Stimulated activated CD8-positive, alpha-beta memory T cell treated with anti-CD3 and anti-CD28 coated beads, Interleukin-12 subunit alpha, Interleukin-12 subunit beta, amount 100 ng/mL, for 24 hours (primary cell): ENCODE results near the gene TRUB2.
"Not testable (repeated sequence)": the region's sequence is repeated elsewhere in the genome, so short reads cannot be mapped to it uniquely, and the experiment has no call there.

ENCODE experiments used
- DNase-seq: peaks from one replicate; pipeline ENCODE4 v3.0.0-alpha.2; 2020; ENCODE audit errors: extremely low read depth

TRUB2 gene

DNA sequence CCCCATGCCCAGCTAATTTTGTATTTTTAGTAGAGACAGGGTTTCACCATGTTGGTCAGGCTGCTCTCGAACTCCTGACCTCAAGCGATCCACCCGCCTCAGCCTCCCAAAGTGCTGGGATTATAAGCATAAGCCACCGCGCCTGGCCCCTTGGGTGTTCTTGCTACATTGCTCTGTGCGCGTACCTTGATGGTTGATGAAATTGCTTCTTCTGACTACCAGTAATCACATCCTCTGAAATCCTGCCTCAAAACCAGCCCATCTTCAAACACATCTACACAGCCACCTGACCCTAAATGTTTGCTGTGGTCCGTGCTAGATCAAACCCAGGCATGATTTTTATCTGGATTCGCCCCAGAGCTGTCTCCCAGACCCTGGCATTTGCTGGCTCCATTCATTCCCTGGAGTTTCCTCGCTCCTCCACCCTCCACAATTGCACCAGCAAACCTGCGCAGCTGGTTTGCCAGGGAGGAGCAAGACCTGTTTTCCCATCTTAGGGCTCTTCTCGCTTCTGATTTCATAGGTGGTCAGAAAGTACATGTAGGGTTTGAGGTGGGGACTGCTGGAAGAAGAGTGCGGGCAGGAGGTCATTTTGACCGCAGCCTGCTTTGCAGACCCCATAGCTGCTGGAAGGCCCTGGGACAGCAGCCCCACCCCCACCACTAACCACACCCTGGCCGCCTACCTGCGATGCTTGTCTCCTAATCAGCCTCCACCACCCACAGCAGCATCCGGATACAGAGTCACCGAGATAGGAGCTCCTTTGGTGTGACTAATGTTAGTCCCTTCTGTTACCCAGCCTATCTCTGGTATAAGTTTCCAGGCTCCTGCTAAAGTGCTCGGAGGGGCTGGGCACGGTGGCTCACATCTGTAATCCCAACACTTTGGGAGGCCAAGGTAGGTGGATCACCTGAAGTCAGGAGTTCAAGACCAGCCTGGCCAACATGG is 23.4 kb downstream of the TRUB2 start:
- DNase-seq = no peak

GRCh38 chr9:128297221-128297773 is 24.9 kb downstream of the TRUB2 start:
- DNase-seq = no peak

- DNase-seq = no peak
These were observed 25.7 kb downstream of the TRUB2 start for GRCh38 chr9:128296340-128297220.

DNA sequence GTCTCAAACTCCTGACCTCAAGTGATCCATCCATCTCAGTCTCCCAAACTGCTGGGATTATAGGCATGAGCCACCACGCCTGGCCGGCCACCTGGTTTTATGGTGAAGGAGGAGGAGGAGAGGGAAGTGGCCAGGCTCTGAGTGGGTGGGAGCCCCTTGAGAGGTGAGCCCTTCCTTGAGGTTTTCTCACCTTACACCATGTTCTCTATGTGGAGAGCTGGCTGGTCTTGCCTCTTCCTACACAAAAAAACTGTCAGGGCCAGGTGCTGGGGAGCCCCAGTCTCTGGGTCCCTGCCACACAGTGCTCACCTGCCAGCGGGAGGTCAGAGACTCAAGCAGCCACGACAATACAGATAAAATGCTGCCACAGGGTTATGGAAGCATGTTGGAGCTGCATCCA is 28.1 kb downstream of the TRUB2 start:
- no peak for DNase-seq

- DNase-seq = no peak
These were observed 29.2 kb downstream of the TRUB2 start for GRCh38 chr9:128293091-128293490.

DNA sequence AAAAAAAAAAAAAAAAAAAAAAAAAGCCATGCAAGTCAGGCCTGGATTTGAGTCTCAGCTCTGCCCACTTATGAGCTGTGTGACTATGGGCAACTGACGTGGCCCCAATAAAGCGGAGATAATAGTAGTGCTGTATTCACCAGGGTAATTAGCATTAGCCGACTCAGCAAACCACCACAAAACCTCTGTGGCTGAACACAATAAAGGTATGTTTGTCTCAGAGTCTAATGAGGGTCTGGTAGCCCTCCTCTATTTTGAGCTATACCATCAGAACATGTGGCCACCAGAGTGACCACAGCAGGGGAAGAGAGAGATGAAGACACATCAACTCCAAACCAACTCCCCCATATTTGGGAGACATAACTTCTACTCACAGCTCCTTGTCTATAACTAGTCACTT is 30.2 kb downstream of the TRUB2 start:
- no peak for DNase-seq

- DNase-seq = no peak
These were observed 33.8 kb downstream of the TRUB2 start for GRCh38 chr9:128288273-128289004.

- no peak for DNase-seq
These were observed 35.8 kb downstream of the TRUB2 start for GRCh38 chr9:128286440-128286839.

- DNase-seq = no peak
These were observed 37.0 kb downstream of the TRUB2 start for GRCh38 chr9:128285033-128285784.

DNA sequence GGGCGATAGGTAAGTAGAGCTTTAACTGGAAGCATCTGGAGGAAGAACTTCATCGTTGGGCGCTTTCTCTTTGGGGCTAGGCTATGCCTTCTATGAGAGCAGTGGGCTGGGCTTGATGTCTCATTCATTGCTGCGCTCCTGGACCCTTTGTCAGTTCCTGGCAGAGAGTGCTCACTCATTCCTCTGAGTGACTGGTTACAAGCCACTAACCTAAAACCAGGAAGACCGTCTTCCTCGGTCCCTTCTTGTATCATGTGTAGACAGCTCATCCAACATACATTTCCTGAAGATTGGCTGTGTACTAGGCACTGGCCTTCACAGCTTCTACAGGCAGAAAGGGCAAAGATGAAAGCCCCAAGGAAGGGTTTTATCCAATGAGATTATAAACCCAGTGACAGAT is 39.7 kb downstream of the TRUB2 start:
- DNase-seq = no peak

GRCh38 chr9:128280084-128280622 is 42.1 kb downstream of the TRUB2 start:
- no peak for DNase-seq

GRCh38 chr9:128279088-128280073 is 42.9 kb downstream of the TRUB2 start:
- not testable (repeated sequence) for DNase-seq

GRCh38 chr9:128276574-128277270 is 45.5 kb downstream of the TRUB2 start:
- no peak for DNase-seq

GRCh38 chr9:128276008-128276573 is 46.2 kb downstream of the TRUB2 start, which contains the start of gene SWI5:
SWI5 (plus strand) TSS chr9:128276276.
- DNase-seq = peak; percentile 100

DNA sequence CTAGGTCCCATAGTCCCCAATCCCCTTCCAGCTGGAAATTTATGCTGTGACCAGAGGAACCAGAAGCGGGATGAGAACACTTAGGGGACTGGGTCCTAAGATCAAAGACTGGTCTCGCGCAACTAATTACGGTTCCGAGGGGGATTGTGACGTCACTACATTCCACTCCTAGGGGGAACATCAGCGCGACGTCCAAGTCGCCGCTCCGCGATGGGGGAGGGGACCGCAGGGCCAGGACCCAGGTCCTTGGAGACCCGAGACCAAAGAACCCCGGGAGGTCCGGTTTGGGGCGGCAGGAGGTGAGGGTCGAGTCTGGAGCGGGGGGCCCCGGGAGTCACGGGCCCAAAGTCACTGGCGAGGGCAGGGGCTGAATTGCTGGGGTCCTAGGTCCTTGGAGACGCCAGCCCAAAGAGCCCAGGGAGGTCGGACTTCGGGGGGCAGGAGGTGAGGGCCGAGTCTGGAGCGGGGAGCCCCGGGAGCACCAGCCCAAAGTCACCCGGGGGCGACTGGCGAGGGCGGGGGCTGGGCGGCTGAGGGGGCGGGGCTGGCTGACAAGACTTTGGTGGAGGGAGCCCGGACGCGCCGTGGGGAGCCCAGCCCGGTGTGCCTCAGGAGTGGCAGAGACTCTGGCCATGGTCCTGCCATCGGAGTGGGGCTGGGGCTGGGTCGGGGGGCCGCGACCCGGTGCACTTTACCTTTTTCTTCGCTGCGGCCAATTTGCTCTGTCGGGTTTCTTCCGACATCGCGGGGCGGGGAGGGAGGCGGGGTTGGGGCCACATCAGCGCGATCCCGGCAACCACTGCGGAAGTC is 46.8 kb downstream of the TRUB2 start, which contains the start of gene GOLGA2:
Gene GOLGA2 (minus strand): TSS at position 810 of the 810 bp plus-strand sequence. CDS start 31 bp downstream, at position 779.
- DNase-seq = no peak

- no peak for DNase-seq
These were observed 48.0 kb downstream of the TRUB2 start for GRCh38 chr9:128274245-128274644.

DNA sequence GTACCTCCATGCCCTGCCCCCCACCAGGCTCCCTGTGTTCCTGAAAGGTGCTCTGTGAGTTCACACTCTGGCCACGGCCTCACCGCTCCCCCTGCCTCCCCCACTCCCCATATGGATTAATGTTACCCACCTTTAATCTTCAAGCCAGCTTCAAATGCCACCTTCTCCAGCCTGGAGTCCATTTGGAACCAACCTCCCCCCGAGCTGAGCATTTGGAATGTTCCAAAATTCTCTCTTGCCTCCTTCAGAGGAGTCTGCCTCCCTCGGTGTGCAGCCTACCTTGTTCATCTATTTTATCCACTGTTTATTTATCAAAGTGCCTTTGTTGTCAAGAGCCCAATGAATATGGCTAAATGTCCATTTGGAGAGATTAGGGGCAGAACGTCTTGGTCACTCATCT is 50.7 kb downstream of the TRUB2 start:
- DNase-seq = no peak
